ENCODE data around the gene GRK5.

Gene GRK5

DNA sequence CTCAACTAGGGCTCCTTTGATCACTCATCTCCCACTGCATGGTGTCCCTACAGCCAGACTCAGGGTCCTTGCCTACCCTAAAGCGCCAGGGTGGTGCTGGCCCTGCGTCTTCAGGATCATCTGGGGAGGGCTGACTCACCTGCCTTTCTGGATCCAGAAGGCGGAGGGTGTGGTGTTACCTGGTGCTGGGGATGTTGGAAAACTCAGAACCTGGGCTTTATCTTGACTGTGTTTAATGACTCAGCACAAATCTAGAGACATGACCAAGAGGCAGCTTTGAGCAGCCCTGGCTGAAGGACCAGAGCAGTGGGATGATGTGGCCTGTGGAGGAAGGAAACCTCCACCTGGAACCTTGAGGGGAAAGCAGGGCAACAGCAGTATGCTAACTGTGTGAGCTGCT lies 96.5 kb downstream of the GRK5 start:
- no peak overlapping the region for H2BK15ac ChIP-seq (ENCODE audit: low read length)
- H3K36me3 ChIP-seq (replicated peaks in 1 of 2; ENCODE audit: control insufficient read depth in 2 of 2, insufficient read depth in 2 of 2, low read length in 2 of 2): no peaks in the 10 kb centered on the region
- no peak overlapping the region for H4K8ac ChIP-seq (ENCODE audit: low read depth, low read length)
- H3K4me2 ChIP-seq (ENCODE audit: insufficient read depth, low read length, poor library complexity, severe bottlenecking): no peak overlapping the region
- no peak overlapping the region for H3K4ac ChIP-seq (ENCODE audit: low read length)
- peaks cover 7 to 15% of the 10 kb centered on the region in 2 donors for H3K4me1 ChIP-seq (ENCODE audit: control insufficient read depth in 2 of 2, insufficient read depth in 1 of 2, low read depth in 1 of 2, low read length in 2 of 2)
- no peak overlapping the region for H3K9ac ChIP-seq (ENCODE audit: low read depth, low read length, poor library complexity)
- H3K27me3 ChIP-seq (ENCODE audit: control insufficient read depth in 3 of 3, insufficient read depth in 3 of 3, low read depth in 1 of 3, low read length in 3 of 3): no peaks in the 10 kb centered on the region
- no peak overlapping the region for H4K91ac ChIP-seq (ENCODE audit: low read depth, low read length, poor library complexity)
- no peak overlapping the region for H2AK5ac ChIP-seq (ENCODE audit: low read depth, low read length)
- H3K4me3 ChIP-seq (ENCODE audit: low read length in 2 of 2): no peak overlapping the region
- no peaks in the 10 kb centered on the region for H3K9me3 ChIP-seq (replicated peaks in 1 of 2; ENCODE audit: control insufficient read depth in 2 of 2, insufficient read depth in 1 of 2, low read depth in 1 of 2, low read length in 2 of 2)
- no peak overlapping the region for H3K27ac ChIP-seq (replicated peaks; ENCODE audit: low read length)
- H3K79me1 ChIP-seq (ENCODE audit: low read depth, low read length): peaks cover 2% of the 10 kb centered on the region
- H3K18ac ChIP-seq (ENCODE audit: low read length): peak overlapping the region; percentile 21
- no peak overlapping the region for H2BK12ac ChIP-seq (ENCODE audit: low read length)
- no peak overlapping the region for H3K23ac ChIP-seq (ENCODE audit: low read depth, low read length, poor library complexity)
- no peak overlapping the region for H2BK120ac ChIP-seq (ENCODE audit: low read depth, low read length)
- no peak overlapping the region for H2AFZ ChIP-seq (ENCODE audit: low read length)
- no peak overlapping the region for H2BK5ac ChIP-seq (ENCODE audit: low read length)
- DNase-seq (ENCODE audit: low spot score): no peak
- no CpG with 5 or more reads among the region's 3 CpGs for WGBS, 2 donors (ENCODE audit: extremely low coverage in 2 of 2, insufficient read length in 2 of 2, insufficient replicate concordance in 1 of 2)
- H3K14ac ChIP-seq (ENCODE audit: low read length): no peak overlapping the region

DNA sequence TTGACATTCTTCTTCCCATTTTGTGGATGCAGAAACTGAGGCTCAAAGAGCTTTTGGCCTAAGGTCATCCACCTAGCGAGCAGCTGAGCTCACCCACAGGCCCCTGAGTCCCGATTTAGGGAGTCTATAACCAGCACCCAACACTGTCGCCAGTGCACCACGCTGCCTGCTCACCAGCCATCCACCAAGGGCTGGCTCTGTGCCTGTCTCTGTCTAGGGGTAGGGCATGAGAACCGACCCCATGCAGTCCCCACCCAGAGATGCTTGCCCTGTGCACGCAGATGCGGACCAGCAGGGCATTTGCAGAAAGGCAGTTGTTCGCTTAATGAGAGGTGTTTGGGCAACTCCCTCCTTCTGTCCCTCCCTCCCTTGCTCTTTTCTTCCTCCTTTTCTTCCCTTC lies 97.2 kb downstream of the GRK5 start:
- Histone ChIP-seq H3K9me3 (replicated peaks in 1 of 2; ENCODE audit: control insufficient read depth in 2 of 2, insufficient read depth in 1 of 2, low read depth in 1 of 2, low read length in 2 of 2) (no peaks in the 10 kb centered on the region), H2BK12ac (ENCODE audit: low read length) (no peak overlapping the region), H2BK5ac (ENCODE audit: low read length) (no peak overlapping the region), H2AFZ (ENCODE audit: low read length) (no peak overlapping the region), H3K36me3 (replicated peaks in 1 of 2; ENCODE audit: control insufficient read depth in 2 of 2, insufficient read depth in 2 of 2, low read length in 2 of 2) (no peaks in the 10 kb centered on the region), H3K23ac (ENCODE audit: low read depth, low read length, poor library complexity) (no peak overlapping the region), H3K4me3 (ENCODE audit: low read length in 2 of 2) (no peak overlapping the region), H4K8ac (ENCODE audit: low read depth, low read length) (no peak overlapping the region), H3K79me1 (ENCODE audit: low read depth, low read length) (peaks cover 4% of the 10 kb centered on the region), H2BK15ac (ENCODE audit: low read length) (no peak overlapping the region), H3K4me1 (ENCODE audit: control insufficient read depth in 2 of 2, insufficient read depth in 1 of 2, low read depth in 1 of 2, low read length in 2 of 2) (peaks cover 7 to 20% of the 10 kb centered on the region in 2 donors), H2BK120ac (ENCODE audit: low read depth, low read length) (no peak overlapping the region), H3K4me2 (ENCODE audit: insufficient read depth, low read length, poor library complexity, severe bottlenecking) (no peak overlapping the region), H3K9ac (ENCODE audit: low read depth, low read length, poor library complexity) (no peak overlapping the region), H4K91ac (ENCODE audit: low read depth, low read length, poor library complexity) (no peak overlapping the region), H3K27ac (replicated peaks; ENCODE audit: low read length) (no peak overlapping the region), H3K14ac (ENCODE audit: low read length) (no peak overlapping the region), H3K18ac (ENCODE audit: low read length) (no peak overlapping the region), H2AK5ac (ENCODE audit: low read depth, low read length) (no peak overlapping the region), H3K4ac (ENCODE audit: low read length) (no peak overlapping the region), H3K27me3 (ENCODE audit: control insufficient read depth in 3 of 3, insufficient read depth in 3 of 3, low read depth in 1 of 3, low read length in 3 of 3) (no peaks in the 10 kb centered on the region)
- no peak for DNase-seq (ENCODE audit: low spot score)
- no CpG with 5 or more reads among the region's 8 CpGs for WGBS, 2 donors (ENCODE audit: extremely low coverage in 2 of 2, insufficient read length in 2 of 2, insufficient replicate concordance in 1 of 2)

DNA sequence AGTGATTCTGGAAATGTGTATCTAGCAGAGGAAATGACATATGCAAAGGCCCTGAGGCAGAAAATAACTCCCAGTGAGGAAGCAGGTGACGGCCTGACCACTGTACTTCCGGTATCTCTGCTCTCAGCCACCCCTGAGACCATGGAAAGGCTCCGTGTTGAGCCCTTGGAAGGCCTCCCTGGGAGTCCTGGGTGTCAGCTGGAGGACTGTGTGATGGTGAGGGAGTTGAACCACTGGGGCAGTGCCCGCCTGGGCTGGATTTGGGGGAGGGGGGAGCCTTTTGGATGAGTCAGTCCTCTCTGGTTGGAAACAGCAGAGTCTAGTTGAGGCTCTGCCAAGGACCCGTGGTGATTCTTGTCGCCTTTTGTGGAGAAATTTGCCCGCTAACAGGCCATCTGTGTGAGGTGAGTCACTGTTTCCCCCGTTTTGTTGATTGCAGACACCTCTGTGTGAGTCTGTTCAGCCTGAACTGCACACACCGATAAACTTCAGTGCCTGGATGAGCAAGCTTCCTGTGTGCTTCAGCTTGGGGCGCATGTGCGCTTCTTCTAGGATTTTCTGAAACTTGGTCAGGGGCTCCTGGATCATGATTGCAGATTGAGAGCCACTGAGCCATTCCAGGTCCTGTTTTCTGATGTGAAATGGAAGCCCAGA lies 98.6 kb downstream of the GRK5 start:
- H3K27ac ChIP-seq (replicated peaks; ENCODE audit: low read length): no peak overlapping the region
- H3K9me3 ChIP-seq (replicated peaks in 1 of 2; ENCODE audit: control insufficient read depth in 2 of 2, insufficient read depth in 1 of 2, low read depth in 1 of 2, low read length in 2 of 2): no peaks in the 10 kb centered on the region
- no peak overlapping the region for H3K4me2 ChIP-seq (ENCODE audit: insufficient read depth, low read length, poor library complexity, severe bottlenecking)
- no peaks in the 10 kb centered on the region for H3K27me3 ChIP-seq (ENCODE audit: control insufficient read depth in 3 of 3, insufficient read depth in 3 of 3, low read depth in 1 of 3, low read length in 3 of 3)
- peak overlapping the region; percentile 20 for H2AFZ ChIP-seq (ENCODE audit: low read length)
- H3K9ac ChIP-seq (ENCODE audit: low read depth, low read length, poor library complexity): no peak overlapping the region
- no peak overlapping the region for H3K4ac ChIP-seq (ENCODE audit: low read length)
- no peak overlapping the region for H2BK15ac ChIP-seq (ENCODE audit: low read length)
- H2BK12ac ChIP-seq (ENCODE audit: low read length): no peak overlapping the region
- H4K8ac ChIP-seq (ENCODE audit: low read depth, low read length): no peak overlapping the region
- H2AK5ac ChIP-seq (ENCODE audit: low read depth, low read length): no peak overlapping the region
- DNase-seq (ENCODE audit: low spot score): no peak
- H3K14ac ChIP-seq (ENCODE audit: low read length): no peak overlapping the region
- no peak overlapping the region for H4K91ac ChIP-seq (ENCODE audit: low read depth, low read length, poor library complexity)
- no peak overlapping the region for H2BK120ac ChIP-seq (ENCODE audit: low read depth, low read length)
- peaks cover 7 to 20% of the 10 kb centered on the region in 2 donors for H3K4me1 ChIP-seq (ENCODE audit: control insufficient read depth in 2 of 2, insufficient read depth in 1 of 2, low read depth in 1 of 2, low read length in 2 of 2)
- WGBS, 2 donors (ENCODE audit: extremely low coverage in 2 of 2, insufficient read length in 2 of 2, insufficient replicate concordance in 1 of 2): no CpG with 5 or more reads among the region's 11 CpGs
- no peak overlapping the region for H3K23ac ChIP-seq (ENCODE audit: low read depth, low read length, poor library complexity)
- no peaks in the 10 kb centered on the region for H3K36me3 ChIP-seq (replicated peaks in 1 of 2; ENCODE audit: control insufficient read depth in 2 of 2, insufficient read depth in 2 of 2, low read length in 2 of 2)
- H3K18ac ChIP-seq (ENCODE audit: low read length): no peak overlapping the region
- no peak overlapping the region for H2BK5ac ChIP-seq (ENCODE audit: low read length)
- peaks cover 4% of the 10 kb centered on the region for H3K79me1 ChIP-seq (ENCODE audit: low read depth, low read length)
- no peak overlapping the region for H3K4me3 ChIP-seq (ENCODE audit: low read length in 2 of 2)

DNA sequence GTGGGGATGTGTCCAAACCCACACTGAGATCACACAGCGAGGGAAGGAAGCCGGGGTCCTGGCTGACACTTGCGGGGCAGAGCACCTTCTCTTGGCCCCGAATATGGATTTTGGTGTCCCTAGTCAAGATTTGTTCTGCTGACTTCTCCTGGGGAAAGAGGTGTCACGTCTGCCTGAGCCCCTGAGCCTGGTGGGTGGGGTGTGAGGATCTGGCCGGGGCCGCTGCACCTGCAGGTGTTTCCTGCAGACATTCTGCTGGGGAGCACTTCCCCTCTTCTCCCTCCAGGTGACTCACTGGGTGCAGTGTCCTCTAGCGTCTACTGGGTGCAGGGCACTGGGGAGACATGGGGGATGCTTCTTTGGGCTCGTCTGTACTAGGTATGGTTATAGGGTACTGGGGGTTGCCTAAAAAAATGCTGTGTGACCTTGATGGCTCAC lies 99.2 kb downstream of the GRK5 start:
- no peak for DNase-seq (ENCODE audit: low spot score)

More for the DNA sequence above, 99.2 kb downstream of the GRK5 start:
- H3K36me3 ChIP-seq (replicated peaks in 1 of 2; ENCODE audit: control insufficient read depth in 2 of 2, insufficient read depth in 2 of 2, low read length in 2 of 2): no peaks in the 10 kb centered on the region
- H2BK12ac ChIP-seq (ENCODE audit: low read length): no peak overlapping the region
- H2AK5ac ChIP-seq (ENCODE audit: low read depth, low read length): no peak overlapping the region
- no peak overlapping the region for H4K91ac ChIP-seq (ENCODE audit: low read depth, low read length, poor library complexity)
- peaks cover 4% of the 10 kb centered on the region for H3K79me1 ChIP-seq (ENCODE audit: low read depth, low read length)
- no peak overlapping the region for H4K8ac ChIP-seq (ENCODE audit: low read depth, low read length)
- no peak overlapping the region for H3K23ac ChIP-seq (ENCODE audit: low read depth, low read length, poor library complexity)
- H3K18ac ChIP-seq (ENCODE audit: low read length): no peak overlapping the region
- H3K9ac ChIP-seq (ENCODE audit: low read depth, low read length, poor library complexity): no peak overlapping the region
- no peak overlapping the region for H3K4me2 ChIP-seq (ENCODE audit: insufficient read depth, low read length, poor library complexity, severe bottlenecking)
- no peak overlapping the region for H2BK5ac ChIP-seq (ENCODE audit: low read length)
- H3K27me3 ChIP-seq (ENCODE audit: control insufficient read depth in 3 of 3, insufficient read depth in 3 of 3, low read depth in 1 of 3, low read length in 3 of 3): no peaks in the 10 kb centered on the region
- H3K4me1 ChIP-seq (ENCODE audit: control insufficient read depth in 2 of 2, insufficient read depth in 1 of 2, low read depth in 1 of 2, low read length in 2 of 2): peaks cover 7 to 16% of the 10 kb centered on the region in 2 donors
- no CpG with 5 or more reads among the region's 9 CpGs for WGBS, 2 donors (ENCODE audit: extremely low coverage in 2 of 2, insufficient read length in 2 of 2, insufficient replicate concordance in 1 of 2)
- no peak overlapping the region for H3K27ac ChIP-seq (replicated peaks; ENCODE audit: low read length)
- peak overlapping the region; percentile 20 for H2AFZ ChIP-seq (ENCODE audit: low read length)
- no peaks in the 10 kb centered on the region for H3K9me3 ChIP-seq (replicated peaks in 1 of 2; ENCODE audit: control insufficient read depth in 2 of 2, insufficient read depth in 1 of 2, low read depth in 1 of 2, low read length in 2 of 2)
- H3K14ac ChIP-seq (ENCODE audit: low read length): no peak overlapping the region
- no peak overlapping the region for H3K4ac ChIP-seq (ENCODE audit: low read length)
- no peak overlapping the region for H2BK120ac ChIP-seq (ENCODE audit: low read depth, low read length)
- H3K4me3 ChIP-seq (ENCODE audit: low read length in 2 of 2): no peak overlapping the region
- H2BK15ac ChIP-seq (ENCODE audit: low read length): no peak overlapping the region
